ENCODE data around the gene GDI2.

GRCh38 chr10:5814110-5815107 is 1.2 kb upstream of the GDI2 start:
- TF ChIP-seq EZH2 (IDR thresholded peaks at IDR 0.05) (no peak), POLR2AphosphoS5 (IDR thresholded peaks at IDR 0.05; ENCODE audit: borderline replicate concordance, low read depth, low read length) (no peak), FOXP2 (optimal IDR thresholded peaks at IDR 0.05; ENCODE audit: control extremely low read depth, extremely low read length, insufficient read depth) (no peak)

Data from SK-N-MC (cell line).